ENCODE results near the gene CD4.

Gene CD4

DNA sequence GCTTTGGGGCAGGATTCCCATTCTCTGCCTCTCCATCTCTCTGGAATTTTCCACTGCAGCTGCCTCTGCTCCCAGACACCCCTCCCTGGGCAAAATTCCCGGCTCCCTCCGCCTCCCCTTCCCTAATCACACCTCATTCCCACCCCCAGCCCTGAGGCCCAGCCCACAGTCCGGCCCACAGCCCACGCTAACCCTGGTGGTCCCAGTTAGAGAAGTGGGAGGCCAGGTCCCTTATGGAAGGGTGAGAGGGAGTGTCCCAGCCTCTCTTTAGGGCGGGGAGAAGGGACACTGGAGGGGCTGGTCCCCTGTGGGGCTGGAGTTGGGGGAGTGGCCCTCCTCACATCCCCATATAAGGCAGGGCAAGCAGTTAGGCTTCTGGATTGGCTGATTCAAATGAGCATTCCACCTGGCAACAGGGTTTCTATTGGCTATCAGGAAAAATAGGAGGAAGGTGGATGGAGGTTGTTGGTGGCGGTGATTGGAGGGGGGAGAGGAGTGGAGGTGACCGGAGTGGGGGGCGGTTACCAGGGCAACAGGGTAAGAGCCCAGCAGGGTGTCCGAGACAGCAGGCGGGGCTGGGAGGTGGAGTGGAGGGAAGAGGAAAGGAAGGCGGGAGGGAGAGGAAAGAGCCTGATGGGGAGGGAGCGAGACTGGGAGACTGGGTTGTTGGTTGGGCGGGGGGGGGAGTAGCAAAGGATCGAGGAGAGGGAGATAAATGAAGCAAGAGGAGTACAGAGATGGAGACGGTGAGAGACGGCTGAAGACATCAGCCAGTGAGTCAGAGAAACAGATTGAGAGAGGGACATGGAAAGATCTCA is 25.1 kb upstream of the CD4 start:
- Histone ChIP-seq H3K9ac (peak overlapping the region; percentile 13), H2AFZ (peak overlapping the region; percentile 80), H3K4me2 (ENCODE audit: low read length) (peak overlapping the region; percentile 52), H3K9me3 (ENCODE audit: control insufficient read depth, low read length) (no peaks in the 10 kb centered on the region), H3K36me3 (ENCODE audit: control insufficient read depth, insufficient read depth, low read length) (no peaks in the 10 kb centered on the region), H3K4me1 (peaks cover 29% of the 10 kb centered on the region), H3K27me3 (ENCODE audit: control insufficient read depth, insufficient read depth, low read length) (no peaks in the 10 kb centered on the region), H3K79me2 (peaks cover 5% of the 10 kb centered on the region), H3K4me3 (ENCODE audit: low read depth, low read length) (peak overlapping the region; percentile 63), H3K27ac (peak overlapping the region; percentile 97)
- TF ChIP-seq, protein P1, sequence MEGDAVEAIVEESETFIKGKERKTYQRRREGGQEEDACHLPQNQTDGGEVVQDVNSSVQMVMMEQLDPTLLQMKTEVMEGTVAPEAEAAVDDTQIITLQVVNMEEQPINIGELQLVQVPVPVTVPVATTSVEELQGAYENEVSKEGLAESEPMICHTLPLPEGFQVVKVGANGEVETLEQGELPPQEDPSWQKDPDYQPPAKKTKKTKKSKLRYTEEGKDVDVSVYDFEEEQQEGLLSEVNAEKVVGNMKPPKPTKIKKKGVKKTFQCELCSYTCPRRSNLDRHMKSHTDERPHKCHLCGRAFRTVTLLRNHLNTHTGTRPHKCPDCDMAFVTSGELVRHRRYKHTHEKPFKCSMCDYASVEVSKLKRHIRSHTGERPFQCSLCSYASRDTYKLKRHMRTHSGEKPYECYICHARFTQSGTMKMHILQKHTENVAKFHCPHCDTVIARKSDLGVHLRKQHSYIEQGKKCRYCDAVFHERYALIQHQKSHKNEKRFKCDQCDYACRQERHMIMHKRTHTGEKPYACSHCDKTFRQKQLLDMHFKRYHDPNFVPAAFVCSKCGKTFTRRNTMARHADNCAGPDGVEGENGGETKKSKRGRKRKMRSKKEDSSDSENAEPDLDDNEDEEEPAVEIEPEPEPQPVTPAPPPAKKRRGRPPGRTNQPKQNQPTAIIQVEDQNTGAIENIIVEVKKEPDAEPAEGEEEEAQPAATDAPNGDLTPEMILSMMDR (IDR thresholded peaks at IDR 0.05) = no peak

DNA sequence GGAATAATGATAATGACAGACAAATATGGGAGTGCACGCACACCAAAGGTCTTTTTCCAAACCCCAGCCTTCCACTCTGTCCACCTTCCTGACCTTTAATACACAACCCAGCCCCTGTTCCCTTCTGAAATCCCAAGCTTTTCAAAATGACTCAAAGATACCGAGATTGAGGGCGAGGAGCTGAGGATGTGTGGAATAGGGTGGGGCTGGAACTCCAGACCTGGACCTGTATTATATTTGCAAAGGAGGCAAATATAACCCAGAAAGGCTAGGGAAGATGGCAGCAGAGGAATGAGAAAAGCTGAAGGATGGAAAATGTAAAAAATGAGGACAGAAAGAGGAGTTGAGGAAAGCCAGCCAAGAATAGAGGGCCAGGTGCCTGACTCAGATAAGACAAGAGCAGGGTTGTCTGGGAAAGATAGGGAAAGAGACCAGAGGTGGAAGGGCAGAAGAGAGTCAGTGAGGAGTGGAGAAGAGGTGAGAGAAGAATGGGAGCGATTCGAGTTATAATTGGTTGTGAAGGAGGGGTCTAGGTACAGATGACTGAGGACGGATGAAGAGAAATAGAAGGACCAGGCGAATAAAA is 24.2 kb upstream of the CD4 start:
- H3K9ac ChIP-seq = no peak overlapping the region
- H3K27ac ChIP-seq = peak overlapping the region; percentile 97
- H3K36me3 ChIP-seq (ENCODE audit: control insufficient read depth, insufficient read depth, low read length) = no peaks in the 10 kb centered on the region
- H3K79me2 ChIP-seq = peaks cover 5% of the 10 kb centered on the region
- peak overlapping the region; percentile 63 for H3K4me3 ChIP-seq (ENCODE audit: low read depth, low read length)
- TF ChIP-seq, protein P1 (IDR thresholded peaks at IDR 0.05) = no peak
- H3K4me1 ChIP-seq = peaks cover 35% of the 10 kb centered on the region
- no peaks in the 10 kb centered on the region for H3K9me3 ChIP-seq (ENCODE audit: control insufficient read depth, low read length)
- H3K4me2 ChIP-seq (ENCODE audit: low read length) = peak overlapping the region; percentile 91
- H3K27me3 ChIP-seq (ENCODE audit: control insufficient read depth, insufficient read depth, low read length) = no peaks in the 10 kb centered on the region
- H2AFZ ChIP-seq = peak overlapping the region; percentile 80

DNA sequence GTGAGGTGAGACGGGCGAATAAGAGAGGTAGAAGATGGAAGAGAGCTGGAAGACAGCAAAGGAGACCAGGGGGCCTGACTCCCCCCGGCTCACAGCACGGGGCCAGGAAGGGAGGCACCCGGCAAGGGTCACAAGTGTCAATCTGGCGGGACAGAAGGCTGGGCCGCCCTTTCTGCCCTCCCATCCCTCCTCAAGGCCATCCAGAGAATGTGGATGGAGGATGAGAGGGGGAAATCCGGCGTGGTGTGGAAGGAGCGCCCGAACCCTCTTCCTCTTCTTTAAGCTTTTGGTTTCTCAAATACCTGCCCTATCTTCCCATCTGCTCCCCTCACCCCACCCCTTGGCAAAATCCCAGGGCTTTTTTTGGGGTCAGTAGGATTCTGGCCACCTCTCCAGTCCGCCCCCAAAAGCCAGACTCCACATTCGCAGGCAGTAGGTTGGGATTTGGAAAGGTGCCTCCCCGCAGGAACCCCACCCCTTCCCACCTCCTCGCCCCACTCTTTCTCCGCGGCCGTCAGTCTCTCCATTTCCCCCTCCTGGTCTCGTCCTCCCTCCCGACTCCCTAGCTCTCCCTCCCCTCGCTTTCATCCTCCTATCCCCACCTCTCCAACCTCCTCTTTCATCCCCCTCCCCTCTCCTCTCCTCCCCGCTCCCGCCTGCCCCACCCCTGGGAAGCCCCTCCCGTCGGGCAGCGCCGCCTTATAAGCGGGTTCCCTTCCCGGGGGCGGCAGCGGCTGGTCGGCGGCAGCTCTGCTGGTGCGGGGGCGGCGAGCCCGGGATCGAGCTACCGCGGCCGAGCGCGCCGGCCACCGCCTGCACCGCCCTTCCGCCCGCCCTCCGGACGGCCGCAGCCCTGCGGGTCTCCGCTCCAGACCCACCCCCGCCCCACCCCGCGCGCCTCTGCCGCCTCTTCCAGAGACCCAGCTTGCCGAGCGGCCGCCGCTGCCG is 23.4 kb upstream of the CD4 start, which contains the start of gene PTMS:
Gene PTMS (plus strand): TSS at position 730 of the 948 bp plus-strand sequence. CDS start 343 bp downstream, outside the sequence.
- Histone ChIP-seq H3K36me3 (ENCODE audit: control insufficient read depth, insufficient read depth, low read length) (no peaks in the 10 kb centered on the region), H3K79me2 (peaks cover 5% of the 10 kb centered on the region), H3K4me3 (ENCODE audit: low read depth, low read length) (peak within 1 kb of the TSS; percentile 71), H3K4me1 (peaks cover 39% of the 10 kb centered on the region), H3K9ac (peak within 1 kb of the TSS; percentile 97), H3K4me2 (ENCODE audit: low read length) (peak within 1 kb of the TSS; percentile 91), H3K27me3 (ENCODE audit: control insufficient read depth, insufficient read depth, low read length) (no peaks in the 10 kb centered on the region), H3K27ac (peak within 1 kb of the TSS; percentile 97), H3K9me3 (ENCODE audit: control insufficient read depth, low read length) (no peaks in the 10 kb centered on the region), H2AFZ (peak within 1 kb of the TSS; percentile 80)
- TF ChIP-seq, protein P1 (IDR thresholded peaks at IDR 0.05) = no peak

DNA sequence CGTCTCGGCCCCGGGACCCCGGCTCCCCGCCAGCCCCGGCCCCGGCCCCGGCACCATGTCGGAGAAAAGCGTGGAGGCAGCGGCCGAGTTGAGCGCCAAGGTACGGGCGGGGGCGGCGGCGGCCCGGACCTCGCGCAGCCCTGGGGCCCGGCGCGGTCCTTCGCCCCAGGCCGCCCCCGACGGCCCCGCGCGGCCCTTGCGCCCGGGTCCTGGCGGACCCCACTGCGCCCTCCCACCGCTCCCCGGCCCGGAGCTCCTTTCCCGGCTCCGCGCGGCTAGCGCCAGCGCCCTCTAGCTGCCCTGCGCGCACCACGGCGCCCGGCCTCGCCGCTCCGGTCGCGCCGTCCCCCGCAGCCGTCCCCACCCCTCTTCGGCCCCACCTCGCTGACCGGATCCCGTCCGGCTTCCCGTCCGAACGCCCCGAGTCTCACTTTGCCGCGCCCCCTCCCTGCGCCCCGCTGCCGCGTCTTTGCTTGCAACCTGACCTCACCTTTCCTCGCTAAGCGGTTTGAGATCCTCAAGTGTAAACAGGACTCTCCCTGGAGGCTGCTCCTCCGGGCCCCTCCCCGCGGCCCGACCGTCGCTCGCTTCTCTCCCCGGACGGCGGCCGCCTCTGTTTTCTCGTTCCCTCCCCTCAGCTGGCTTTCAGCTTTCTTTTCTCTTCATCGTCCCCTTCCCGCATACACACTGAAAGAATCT is 22.5 kb upstream of the CD4 start:
- H2AFZ ChIP-seq = peak overlapping the region; percentile 28
- H3K9me3 ChIP-seq (ENCODE audit: control insufficient read depth, low read length) = no peaks in the 10 kb centered on the region
- no peaks in the 10 kb centered on the region for H3K36me3 ChIP-seq (ENCODE audit: control insufficient read depth, insufficient read depth, low read length)
- H3K4me1 ChIP-seq = peaks cover 42% of the 10 kb centered on the region
- peak overlapping the region; percentile 69 for H3K4me2 ChIP-seq (ENCODE audit: low read length)
- TF ChIP-seq, protein P1 (IDR thresholded peaks at IDR 0.05) = peak; percentile 76
- H3K4me3 ChIP-seq (ENCODE audit: low read depth, low read length) = peak overlapping the region; percentile 71
- no peaks in the 10 kb centered on the region for H3K27me3 ChIP-seq (ENCODE audit: control insufficient read depth, insufficient read depth, low read length)
- peaks cover 5% of the 10 kb centered on the region for H3K79me2 ChIP-seq
- peak overlapping the region; percentile 91 for H3K27ac ChIP-seq
- H3K9ac ChIP-seq = peak overlapping the region; percentile 97

All from parathyroid adenoma (tissue), 2 donors.